ENCODE results near the gene PLEKHG3. TPM values are rescaled to one million over a fixed set of nuclear protein-coding genes. Genes with fewer than 3 reads are reported as not detected.

Gene PLEKHG3
- total RNA-seq, 8 experiments from 2014 or later = 5.7 to 14.1 (median 8.9) TPM

DNA sequence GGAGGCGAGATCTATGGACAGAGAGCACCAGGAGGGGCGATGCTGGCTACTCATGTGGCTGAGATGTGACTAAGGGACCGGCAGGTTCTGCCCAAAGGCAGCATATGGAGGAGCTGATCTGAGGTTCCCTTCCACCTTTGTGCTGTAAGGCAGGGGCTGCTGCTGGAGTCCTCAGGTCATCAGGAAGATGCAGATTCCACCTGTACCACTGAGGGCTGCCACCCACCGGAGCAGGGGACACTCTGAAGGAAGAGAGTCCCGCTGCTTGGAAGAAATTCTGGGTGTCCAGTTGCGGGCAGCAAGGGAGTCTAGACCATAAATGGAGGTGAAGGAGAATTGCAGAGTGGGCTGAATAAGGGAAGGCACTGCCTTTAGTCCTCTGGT lies 55.3 kb downstream of the PLEKHG3 start:
- WGBS, 10 experiments = 80 to 100% (median 95%) methylated on average over 1 to 4 of the region's 6 CpGs; no CpG with 5 or more reads in 1 of the 10 experiments
- Histone ChIP-seq H3K27ac (no peak overlapping the region), H3K4me3 (no peak overlapping the region), H3K4me1 (replicated peaks in 1 of 2) (peaks cover 33 to 46% of the 10 kb centered on the region in 2 donors)
- no peak for ATAC-seq (replicated peaks in 6 of 8)
- in situ Hi-C loops (cut with MboI; ENCODE audit: low pct_unique_long_range_greater_than_20kb in 2 of 9, low sequenced_read_pairs in 9 of 9, unreplicated experiment in 9 of 9) = loop anchor here in 2 of 9 experiments (25.0 kb wide), 1 partner anchor 97 kb away; no protein-coding TSS in a partner anchor

DNA sequence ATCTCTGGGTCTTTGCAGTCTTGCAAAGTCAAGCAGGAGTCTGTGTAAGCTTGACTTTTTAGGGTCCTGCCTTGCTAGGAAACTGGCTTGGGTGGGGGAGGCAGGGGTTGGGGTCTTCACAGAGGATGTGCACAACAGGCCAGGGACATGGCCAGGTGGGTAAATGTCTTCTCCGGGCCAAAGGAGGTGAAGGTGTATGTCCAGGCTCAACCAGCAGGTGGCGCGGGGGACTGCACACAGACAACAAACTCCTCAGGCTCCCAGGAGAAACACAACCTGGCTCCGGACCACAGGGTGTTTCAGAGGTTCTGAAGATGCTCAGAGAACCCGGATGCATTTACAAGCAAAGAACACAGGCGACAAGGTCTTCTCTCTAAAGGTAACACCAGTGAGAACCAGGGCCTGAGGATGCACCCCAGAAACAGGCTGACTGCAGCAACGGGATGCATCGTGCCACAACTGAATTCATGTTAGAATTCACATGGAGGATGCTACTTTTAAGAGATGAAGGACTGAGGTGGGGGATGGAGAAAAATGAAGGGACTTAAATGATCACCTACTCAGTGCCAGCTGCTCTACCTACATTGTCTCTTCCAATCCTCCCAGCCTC lies 56.0 kb downstream of the PLEKHG3 start:
- in situ Hi-C loops (cut with MboI; ENCODE audit: low pct_unique_long_range_greater_than_20kb in 2 of 9, low sequenced_read_pairs in 9 of 9, unreplicated experiment in 9 of 9) = loop anchor here in 3 of 9 experiments (10.0 to 25.0 kb wide), 2 partner anchors 85 to 98 kb away; no protein-coding TSS in a partner anchor
- WGBS, 10 experiments = 21 to 100% (median 62%) methylated on average over 1 to 3 of the region's 8 CpGs; no CpG with 5 or more reads in 6 of the 10 experiments
- ATAC-seq (replicated peaks in 6 of 8) = no peak
- peaks cover 35 to 48% of the 10 kb centered on the region in 2 donors for H3K4me1 ChIP-seq (replicated peaks in 1 of 2)
- no peak overlapping the region for H3K4me3 ChIP-seq
- no peak overlapping the region for H3K27ac ChIP-seq

DNA sequence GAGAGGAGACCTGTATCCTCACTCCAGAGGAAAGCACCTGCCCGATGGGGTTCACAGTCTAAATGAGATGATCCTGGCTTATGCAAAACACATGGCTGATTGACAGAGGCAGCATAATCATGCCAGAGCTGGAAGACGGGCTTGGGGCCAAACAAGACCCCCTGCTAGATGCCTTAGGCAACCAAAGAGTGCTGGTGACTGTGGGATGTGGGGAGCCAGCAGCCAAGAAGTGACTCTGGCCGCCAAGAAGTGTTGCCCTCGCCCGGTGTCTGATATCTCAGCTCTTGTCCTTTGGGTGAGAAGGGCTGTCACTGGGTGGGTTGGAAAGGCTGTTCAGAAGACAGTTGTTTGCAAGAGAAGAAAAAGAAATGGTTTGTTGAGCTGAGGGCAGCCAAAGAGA lies 56.7 kb downstream of the PLEKHG3 start:
- no peak overlapping the region for H3K27ac ChIP-seq
- no peak overlapping the region for H3K4me3 ChIP-seq
- 33 to 100% (median 77%) methylated on average over 1 to 5 of the region's 5 CpGs; no CpG with 5 or more reads in 4 of the 10 experiments for WGBS, 10 experiments
- ATAC-seq (replicated peaks in 6 of 8) = no peak
- in situ Hi-C loops (cut with MboI; ENCODE audit: low pct_unique_long_range_greater_than_20kb in 2 of 9, low sequenced_read_pairs in 9 of 9, unreplicated experiment in 9 of 9) = loop anchor here in 3 of 9 experiments (10.0 to 25.0 kb wide), 2 partner anchors 86 to 99 kb away; no protein-coding TSS in a partner anchor
- H3K4me1 ChIP-seq (replicated peaks in 1 of 2) = peaks cover 35 to 48% of the 10 kb centered on the region in 2 donors

DNA sequence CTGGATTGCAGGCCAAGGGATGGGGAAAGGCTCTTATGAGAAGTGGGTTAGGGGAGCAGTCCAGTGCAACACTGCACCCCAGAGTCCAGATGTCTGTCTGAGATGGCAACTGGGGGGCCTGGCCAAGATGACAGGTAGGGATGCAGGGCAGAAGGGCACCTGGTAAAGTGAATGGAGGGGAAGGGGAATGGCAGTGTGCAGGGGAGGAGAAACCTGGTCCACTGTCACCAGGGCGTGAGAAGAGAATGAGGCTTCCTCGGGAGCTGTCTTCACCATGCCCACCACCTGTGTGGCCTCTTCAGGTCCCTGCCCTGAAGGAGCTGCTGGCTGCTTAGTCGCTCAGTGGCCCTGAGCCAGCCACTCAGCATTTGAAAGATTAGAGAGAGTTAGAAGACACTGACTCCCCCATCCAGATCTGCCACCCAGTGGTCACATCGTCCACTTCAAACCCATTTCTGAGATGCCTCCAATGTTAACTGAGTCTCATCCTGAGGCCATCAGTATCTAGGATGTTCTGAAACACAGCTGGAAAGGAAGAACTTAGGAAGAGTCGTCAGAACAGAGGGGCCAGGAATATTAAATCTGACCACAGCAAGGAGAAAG lies 57.3 kb downstream of the PLEKHG3 start:
- H3K4me3 ChIP-seq = no peak overlapping the region
- 0 to 59% (median 54%) methylated on average over 1 to 2 of the region's 5 CpGs; no CpG with 5 or more reads in 6 of the 10 experiments for WGBS, 10 experiments

DNA sequence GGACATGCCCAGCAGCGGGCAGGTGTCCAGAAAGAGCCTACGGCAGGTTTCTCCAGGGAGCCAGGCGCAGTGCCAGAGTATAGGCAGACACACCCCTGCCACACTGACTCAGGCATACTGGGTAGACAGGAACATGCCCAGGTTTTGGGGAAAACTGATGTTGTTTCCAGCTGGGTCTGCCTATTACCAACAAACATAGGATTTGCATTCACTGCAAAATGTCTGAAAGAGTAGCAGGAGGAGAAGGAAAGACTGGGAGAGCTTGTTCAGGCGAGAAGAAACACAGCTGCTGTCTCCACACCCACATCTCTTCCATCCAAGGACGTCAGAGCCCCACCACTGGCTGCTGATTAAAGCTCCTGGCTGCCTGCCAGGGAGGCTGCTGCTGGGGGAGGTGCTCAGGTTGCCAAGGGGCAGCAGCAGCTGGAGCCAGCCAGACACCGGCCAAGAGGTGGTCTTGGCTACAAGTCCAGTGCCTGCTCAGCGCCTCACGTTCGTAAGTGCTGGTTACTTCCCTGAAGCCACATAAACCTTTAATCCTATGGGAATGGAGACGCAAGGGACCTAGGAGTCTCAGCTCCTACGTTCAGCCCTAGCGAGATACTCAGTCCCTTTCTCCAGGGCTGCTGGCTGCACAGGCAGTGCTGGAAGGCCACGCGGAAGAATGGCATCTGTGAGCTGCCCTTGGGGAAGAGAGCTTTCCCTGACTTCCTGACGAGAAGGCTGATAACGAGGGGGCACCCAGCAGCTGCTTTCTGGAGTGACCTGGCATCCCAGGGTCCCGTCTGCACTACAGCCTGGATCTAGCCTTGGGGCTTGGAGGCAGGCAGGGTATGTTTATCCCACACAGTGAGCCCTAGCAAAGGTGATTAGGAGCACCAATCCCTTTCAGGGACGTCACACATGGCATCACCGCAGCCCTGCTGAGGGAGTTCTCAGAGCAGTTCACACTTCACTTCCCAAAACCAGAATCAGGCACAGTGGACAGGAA lies 58.1 kb downstream of the PLEKHG3 start:
- Histone ChIP-seq H3K4me1 (replicated peaks in 1 of 2) (peaks cover 35 to 48% of the 10 kb centered on the region in 2 donors), H3K27ac (peak overlapping the region in 1 of 2 donors; percentile 42), H3K4me3 (no peak overlapping the region)
- 5 to 80% (median 22%) methylated on average over 1 to 5 of the region's 19 CpGs; no CpG with 5 or more reads in 2 of the 10 experiments for WGBS, 10 experiments
- peak; percentile 38 to 81 (median 63) for ATAC-seq (replicated peaks in 6 of 8)
- in situ Hi-C loops (cut with MboI; ENCODE audit: low pct_unique_long_range_greater_than_20kb in 2 of 9, low sequenced_read_pairs in 9 of 9, unreplicated experiment in 9 of 9) = loop anchor here in 3 of 9 experiments (10.0 to 25.0 kb wide), 2 partner anchors 88 to 100 kb away; no protein-coding TSS in a partner anchor

More for the DNA sequence above, 57.3 kb downstream of the PLEKHG3 start:
- Histone ChIP-seq H3K4me1 (replicated peaks in 1 of 2) (peaks cover 35 to 48% of the 10 kb centered on the region in 2 donors), H3K27ac (no peak overlapping the region)
- in situ Hi-C loops (cut with MboI; ENCODE audit: low pct_unique_long_range_greater_than_20kb in 2 of 9, low sequenced_read_pairs in 9 of 9, unreplicated experiment in 9 of 9) = loop anchor here in 3 of 9 experiments (10.0 to 25.0 kb wide), 2 partner anchors 87 to 99 kb away; no protein-coding TSS in a partner anchor
- ATAC-seq (replicated peaks in 6 of 8) = no peak

DNA sequence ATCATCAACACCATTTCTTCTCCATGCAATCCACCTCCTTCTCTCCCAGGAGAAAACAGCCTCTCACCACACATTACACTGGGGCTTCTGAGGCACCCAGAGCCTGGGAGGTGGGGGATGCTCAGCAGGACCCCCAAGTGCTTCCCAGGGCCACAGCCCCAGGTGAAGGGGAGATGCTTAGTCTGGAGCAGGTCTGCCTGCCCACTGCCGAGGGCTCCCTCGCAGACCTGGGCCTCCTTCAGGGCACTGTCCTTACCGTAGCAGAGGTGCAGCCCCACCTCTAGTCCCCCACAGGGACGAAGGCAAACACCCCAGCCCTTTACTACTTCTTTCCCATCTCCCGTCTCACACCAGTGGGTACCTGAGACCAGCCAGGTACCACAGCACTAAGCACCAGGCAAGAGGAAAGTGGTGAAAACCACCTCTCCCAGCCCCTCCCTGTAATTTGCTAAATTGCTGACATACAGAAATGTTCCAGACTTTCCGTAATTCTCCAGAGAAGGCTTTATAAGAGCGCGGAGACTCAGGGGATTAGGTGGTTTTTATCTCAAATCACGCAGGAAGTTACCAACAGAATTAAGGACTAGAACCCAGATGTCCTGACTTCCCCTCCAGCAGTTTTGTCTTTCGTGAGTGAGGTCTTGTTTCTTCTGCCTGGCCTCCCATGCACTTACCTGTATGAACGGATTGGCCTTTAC lies 59.0 kb downstream of the PLEKHG3 start:
- no peak for ATAC-seq (replicated peaks in 6 of 8)

DNA sequence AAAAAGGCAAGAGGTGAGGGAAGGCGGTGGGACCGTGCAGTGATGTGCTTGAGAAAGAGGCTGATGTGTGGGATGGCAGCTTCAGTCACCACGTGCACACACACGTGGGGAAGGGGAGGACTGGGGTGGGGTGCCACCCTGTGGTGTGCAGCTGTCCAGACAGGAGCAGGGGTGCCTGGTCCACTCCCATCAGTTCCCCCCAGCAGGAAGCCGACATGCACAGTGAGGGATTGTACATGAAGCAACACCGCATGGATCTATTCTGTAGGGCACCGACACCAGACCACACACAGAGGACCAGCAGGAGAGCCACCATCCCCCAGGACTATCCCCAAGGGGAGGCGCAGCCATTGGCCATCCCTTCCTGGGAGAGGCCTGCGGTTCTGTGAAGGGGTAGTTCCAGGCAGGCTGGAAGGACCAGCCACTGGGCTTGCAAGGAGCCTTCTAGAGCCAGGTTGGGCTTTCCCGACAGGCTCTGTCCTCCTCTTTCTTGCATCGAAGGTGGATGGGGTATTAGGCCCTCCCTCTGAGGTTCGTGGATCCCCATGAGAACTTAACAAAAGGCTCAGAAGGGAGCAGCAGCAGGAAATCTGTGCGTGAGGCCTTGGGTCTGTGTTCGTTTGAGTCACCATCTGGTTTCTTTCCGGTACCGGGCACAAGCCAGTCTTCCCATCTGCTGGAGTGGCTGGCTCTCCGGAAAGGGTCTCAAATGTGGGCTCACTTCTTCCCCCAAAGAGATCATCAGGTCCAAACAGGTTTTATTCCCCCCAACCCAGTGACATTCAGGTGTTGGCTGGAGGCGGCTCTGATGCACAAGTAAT lies 59.8 kb downstream of the PLEKHG3 start:
- Histone ChIP-seq H3K4me3 (no peak overlapping the region), H3K4me1 (replicated peaks in 1 of 2) (peaks cover 23 to 37% of the 10 kb centered on the region in 2 donors), H3K27ac (peak overlapping the region in 1 of 2 donors; percentile 16)
- in situ Hi-C loops (cut with MboI; ENCODE audit: low pct_unique_long_range_greater_than_20kb in 2 of 9, low sequenced_read_pairs in 9 of 9, unreplicated experiment in 9 of 9) = loop anchor here in 3 of 9 experiments (10.0 to 25.0 kb wide), 2 partner anchors 89 to 102 kb away; no protein-coding TSS in a partner anchor
- ATAC-seq (replicated peaks in 6 of 8) = peak in 6 of 8 experiments; percentile 2 to 30 (median 18)
- 20 to 87% (median 46%) methylated on average over 2 to 5 of the region's 18 CpGs; no CpG with 5 or more reads in 2 of the 10 experiments for WGBS, 10 experiments

More for the DNA sequence above, 59.0 kb downstream of the PLEKHG3 start:
- peaks cover 30 to 45% of the 10 kb centered on the region in 2 donors for H3K4me1 ChIP-seq (replicated peaks in 1 of 2)
- 70 to 100% (median 88%) methylated on average over 1 to 3 of the region's 11 CpGs; no CpG with 5 or more reads in 4 of the 10 experiments for WGBS, 10 experiments
- no peak overlapping the region for H3K27ac ChIP-seq
- in situ Hi-C loops (cut with MboI; ENCODE audit: low pct_unique_long_range_greater_than_20kb in 2 of 9, low sequenced_read_pairs in 9 of 9, unreplicated experiment in 9 of 9) = loop anchor here in 3 of 9 experiments (10.0 to 25.0 kb wide), 2 partner anchors 88 to 101 kb away; no protein-coding TSS in a partner anchor
- H3K4me3 ChIP-seq = no peak overlapping the region

DNA sequence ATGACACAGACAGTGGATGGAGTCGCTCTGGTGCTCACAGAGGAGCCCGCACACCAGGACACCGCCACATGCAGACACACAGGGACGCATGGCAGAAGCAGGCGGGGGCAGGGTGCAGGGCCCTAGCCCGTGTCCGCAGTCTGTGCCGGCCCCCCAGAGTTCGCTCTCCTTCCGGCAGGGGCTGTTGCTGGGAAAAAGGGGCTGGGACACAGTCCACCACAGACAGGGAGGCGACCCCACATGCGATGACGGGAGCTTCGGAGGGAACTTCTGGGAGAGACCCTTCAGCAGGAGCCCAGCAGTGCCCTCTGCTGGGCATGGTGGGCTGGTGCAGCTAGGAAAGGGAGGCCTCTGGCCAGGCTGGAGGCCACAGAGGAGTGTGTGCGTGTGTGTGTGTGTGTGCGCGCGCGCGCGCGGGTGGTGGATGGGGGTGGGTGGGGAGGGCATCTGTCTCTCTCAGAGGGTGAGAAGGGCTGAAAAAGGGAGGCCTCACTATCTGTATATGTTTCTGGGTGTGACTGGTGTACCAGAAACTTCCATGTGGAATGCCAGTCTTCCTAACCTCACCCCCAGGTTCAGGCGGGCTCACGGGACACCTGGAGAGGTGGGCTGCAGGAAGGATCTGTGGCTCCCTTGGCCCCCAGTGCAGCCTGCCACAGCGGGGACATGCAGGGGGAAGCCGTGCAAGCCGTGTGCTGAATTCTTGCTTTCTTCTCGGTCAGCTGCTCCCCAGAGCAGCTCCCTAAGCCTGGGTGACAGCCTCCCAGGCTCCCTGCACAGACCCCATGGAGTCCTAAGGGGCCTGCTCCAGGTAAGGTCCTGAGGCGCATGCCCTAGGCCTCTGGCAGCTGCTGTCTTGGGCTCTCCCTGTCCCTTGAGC lies 60.7 kb downstream of the PLEKHG3 start:
- peak overlapping the region in 1 of 2 donors; percentile 16 for H3K27ac ChIP-seq
- H3K4me3 ChIP-seq = peak overlapping the region in 3 of 5 donors; percentile 9 to 12 (median 11)
- ATAC-seq (replicated peaks in 6 of 8) = peak; percentile 33 to 83 (median 79)
- peaks cover 23 to 36% of the 10 kb centered on the region in 2 donors for H3K4me1 ChIP-seq (replicated peaks in 1 of 2)
- in situ Hi-C loops (cut with MboI; ENCODE audit: low pct_unique_long_range_greater_than_20kb in 2 of 9, low sequenced_read_pairs in 9 of 9, unreplicated experiment in 9 of 9) = loop anchor here in 3 of 9 experiments (10.0 to 25.0 kb wide), 2 partner anchors 90 to 103 kb away; no protein-coding TSS in a partner anchor
- WGBS, 10 experiments = 0 to 100% (median 54%) methylated on average over 1 to 5 of the region's 29 CpGs; no CpG with 5 or more reads in 4 of the 10 experiments

DNA sequence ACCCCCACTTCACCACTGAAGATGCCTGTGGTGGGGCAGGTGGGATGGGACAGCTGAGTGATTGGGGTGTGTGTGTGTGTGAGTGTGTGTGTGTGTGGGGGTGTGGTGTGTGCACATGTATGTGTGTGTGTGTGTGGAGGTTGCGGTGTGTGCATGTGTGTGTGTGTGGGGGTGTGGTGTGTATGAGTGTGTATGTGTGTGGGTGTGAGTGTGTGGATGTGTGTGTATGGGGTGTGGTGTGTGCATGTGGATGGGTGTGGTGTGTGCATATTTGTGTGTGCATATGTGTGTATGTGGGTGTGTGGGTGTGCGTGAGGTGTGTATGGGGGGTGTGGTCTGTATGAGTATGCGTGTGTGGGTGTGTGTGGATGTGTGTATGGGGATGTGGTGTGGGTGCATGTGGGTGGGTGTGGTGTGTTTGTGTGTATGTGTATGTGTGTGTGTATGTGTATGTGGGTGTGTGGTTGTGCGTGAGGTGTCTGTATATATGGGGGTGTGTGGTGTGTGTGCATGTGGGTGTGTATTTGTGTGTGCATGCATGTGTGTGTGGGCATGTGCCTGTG lies 61.6 kb downstream of the PLEKHG3 start:
- in situ Hi-C loops (cut with MboI; ENCODE audit: low pct_unique_long_range_greater_than_20kb in 2 of 9, low sequenced_read_pairs in 9 of 9, unreplicated experiment in 9 of 9) = loop anchor here in 3 of 9 experiments (10.0 to 25.0 kb wide), 2 partner anchors 91 to 104 kb away; no protein-coding TSS in a partner anchor
- Histone ChIP-seq H3K4me3 (no peak overlapping the region), H3K4me1 (replicated peaks in 1 of 2) (peaks cover 23 to 36% of the 10 kb centered on the region in 2 donors), H3K27ac (no peak overlapping the region)
- WGBS, 10 experiments = 20 to 100% (median 100%) methylated on average over 1 to 2 of the region's 4 CpGs; no CpG with 5 or more reads in 3 of the 10 experiments
- peak in 1 of 8 experiments; percentile 5 for ATAC-seq (replicated peaks in 6 of 8)

Measured in motor neuron (in vitro differentiated cells).